Endothelial cell of umbilical vein (primary cell): ENCODE measurements around the gene XXYLT1. TPM values are rescaled to one million over a fixed set of nuclear protein-coding genes. Genes with fewer than 3 reads are reported as not detected.

Experiments used
- BruUV-seq: library from RNA; stranded (reverse); fragments of 400-500 nt; replicated peaks from 2 replicates; lab custom pipeline; 2021; lab: Mats Ljungman, UMichigan
- CTCF ChIA-PET: fragments of 300-600, 350-600 bp; sonication (Branson Sonifier 250); formaldehyde crosslinking; loops from one replicate; lab custom pipeline; 2021; ENCODE audit warnings: antibody characterized with exemption, inconsistent platforms; lab: Charles Lee
- POLR2A ChIA-PET: fragments of 300-600, 350-600 bp; sonication (Branson Sonifier 250); formaldehyde crosslinking; loops from one replicate; lab custom pipeline; 2021; ENCODE audit warnings: antibody characterized with exemption, inconsistent platforms; lab: Charles Lee
- DNase-seq: peaks from one replicate; pipeline ENCODE4 v3.0.0-alpha.2; 2011; ENCODE audit warnings: low read depth, low spot score
- FAIRE-seq: peaks from 2 replicates; lab custom pipeline; 2011; peaks lifted over from hg19 to GRCh38; lab: Jason Lieb, UNC
- H2AFZ ChIP-seq: 2 replicates; pipeline ENCODE4 v1.6.0; 2012; ENCODE audit warnings: low read depth, low read length, control low read depth, inconsistent platforms
- H3K27ac ChIP-seq: 2 replicates; pipeline ENCODE4 v1.5.1; 2011; ENCODE audit warnings: low read depth, mild to moderate bottlenecking, control low read depth, low read length, moderate library complexity; ENCODE audit not compliant: insufficient read depth
- H3K27me3 ChIP-seq, 2 experiments: 2 replicates each; pipeline versions ENCODE4 v1.6.0 to v1.6.1; 2011; ENCODE audit warnings: low read length in 2 of 2, mixed read lengths in 1 of 2; ENCODE audit not compliant: control insufficient read depth in 2 of 2, insufficient read depth in 2 of 2
- H3K36me3 ChIP-seq, 2 experiments: 2 replicates in 1 of 2; 3 replicates in 1 of 2; pipeline ENCODE4 v1.5.1; 2011; ENCODE audit warnings: low read length in 2 of 2, mild to moderate bottlenecking in 1 of 2, moderate library complexity in 1 of 2; ENCODE audit not compliant: control insufficient read depth in 2 of 2, insufficient read depth in 2 of 2; ENCODE audit errors: extremely low read depth in 1 of 2
- H3K4me1 ChIP-seq: 3 replicates; pipeline ENCODE4 v1.5.1; 2011; ENCODE audit warnings: mild to moderate bottlenecking, low read length; ENCODE audit not compliant: control insufficient read depth, insufficient read depth; ENCODE audit errors: extremely low read depth
- H3K4me2 ChIP-seq: 2 replicates; pipeline ENCODE4 v1.6.1; 2011; ENCODE audit warnings: low read length, control low read depth, mixed read lengths; ENCODE audit not compliant: insufficient read depth
- H3K4me3 ChIP-seq, 3 experiments: fragments of 200-600 bp in 1 of 3; sonication (generic), shearing (Covaris generic) in 1 of 3; replicated peaks in 1 of 3; 2 replicates each; pipeline ENCODE4 v1.5.1; 2011 to 2016; ENCODE audit warnings: control low read depth in 3 of 3, low read length in 3 of 3, mild to moderate bottlenecking in 2 of 3, inconsistent platforms in 1 of 3, low read depth in 1 of 3, moderate library complexity in 1 of 3; ENCODE audit not compliant: insufficient read depth in 1 of 3
- H3K79me2 ChIP-seq: 2 replicates; pipeline ENCODE4 v1.6.0; 2012; ENCODE audit warnings: low read length, inconsistent platforms; ENCODE audit not compliant: control insufficient read depth, insufficient read depth
- H3K9ac ChIP-seq: replicated peaks from 2 replicates; pipeline ENCODE3; 2011; ENCODE audit warnings: low read length, control low read depth; ENCODE audit not compliant: insufficient read depth; ENCODE audit errors: extremely low read depth
- H3K9me1 ChIP-seq: replicated peaks from 3 replicates; pipeline ENCODE4 v1.6.0; 2011; ENCODE audit warnings: mild to moderate bottlenecking, low read length; ENCODE audit not compliant: control insufficient read depth, insufficient read depth; ENCODE audit errors: extremely low read depth
- H3K9me3 ChIP-seq: replicated peaks from 2 replicates; pipeline ENCODE4 v1.5.1; 2012; ENCODE audit warnings: low read length, inconsistent platforms; ENCODE audit not compliant: control insufficient read depth, insufficient read depth
- H4K20me1 ChIP-seq: replicated peaks from 2 replicates; pipeline ENCODE3; 2011; ENCODE audit warnings: mild to moderate bottlenecking, low read length; ENCODE audit not compliant: control insufficient read depth, insufficient read depth; ENCODE audit errors: extremely low read depth
- EZH2 ChIP-seq: IDR thresholded peaks from 2 replicates; pipeline ENCODE4 v1.6.1; 2012; ENCODE audit warnings: borderline replicate concordance, low read depth, mild to moderate bottlenecking, moderate library complexity, low read length, inconsistent platforms; ENCODE audit not compliant: severe bottlenecking
- FOS ChIP-seq: IDR thresholded peaks from 2 replicates; pipeline ENCODE4 v1.6.1; 2011; ENCODE audit warnings: mild to moderate bottlenecking, low read length, moderate library complexity, borderline replicate concordance; ENCODE audit not compliant: insufficient read depth
- GATA2 ChIP-seq: IDR thresholded peaks from 2 replicates; pipeline ENCODE4 v1.7.0; 2011; ENCODE audit warnings: low read depth, mild to moderate bottlenecking, moderate library complexity, mixed read lengths, low read length; ENCODE audit not compliant: insufficient read length, insufficient read depth
- JUN ChIP-seq: IDR thresholded peaks from 2 replicates; pipeline ENCODE4 v1.6.1; 2011; ENCODE audit warnings: borderline replicate concordance, low read depth; ENCODE audit not compliant: insufficient read length, insufficient read depth
- MYC ChIP-seq: IDR thresholded peaks from one replicate; pipeline ENCODE4 v1.6.1; 2011; ENCODE audit warnings: mild to moderate bottlenecking, low read depth, low read length
- POLR2A ChIP-seq: IDR thresholded peaks from 2 replicates; pipeline ENCODE4 v1.6.1; 2012; ENCODE audit warnings: low read depth, mild to moderate bottlenecking, control low read depth, low read length
- POLR2AphosphoS5 ChIP-seq: IDR thresholded peaks from 2 replicates; pipeline ENCODE4 v1.6.1; 2012; ENCODE audit warnings: low read depth, mild to moderate bottlenecking, control low read depth, low read length, moderate library complexity; ENCODE audit not compliant: insufficient read depth
- dilution Hi-C: fragments of 300-500 bp; cut with MboI; formaldehyde crosslinking; loops from one replicate; pipeline ENCODE4 v1.15.0; 2019; ENCODE audit warnings: low sequenced_read_pairs; ENCODE audit not compliant: extremely low pct_ligation_motif_present
- intact Hi-C: fragments of 100-400 bp; cut with micrococcal nuclease; formaldehyde crosslinking; loops from one replicate; pipeline ENCODE4 v1.10.0; 2022
- polyA plus RNA-seq, 4 experiments: library from polyadenylated mRNA; depleted of rRNA in 3 of 4; stranded (reverse) in 3 of 4; unstranded in 1 of 4; fragments of >200 nt; gene quantifications; 2 replicates each; pipeline versions ENCODE4 v1.2.1 to v1.2.3, GENCODE V29; 2011 to 2012; ENCODE audit warnings: missing spikeins in 1 of 4
- total RNA-seq: library from RNA; stranded (reverse); gene quantifications from 2 replicates; pipeline ENCODE4 v1.2.3, GENCODE V29; 2021
- TF ChIP-seq, protein P1 (sequence below), 2 donors: IDR thresholded peaks; 1 replicate in 1 of 2; 2 replicates in 1 of 2; pipeline ENCODE4 v1.5.1; 2011; ENCODE audit warnings: low read length in 2 of 2, mild to moderate bottlenecking in 2 of 2, moderate library complexity in 2 of 2, control low read depth in 1 of 2, inconsistent platforms in 1 of 2, low read depth in 1 of 2; ENCODE audit not compliant: insufficient read depth in 1 of 2; ENCODE audit errors: extremely low read depth in 1 of 2
- TF ChIP-seq, protein P2 (sequence below): IDR thresholded peaks from 2 replicates; pipeline ENCODE4 v1.6.1; 2011; ENCODE audit not compliant: insufficient read depth, insufficient read length

XXYLT1 gene
- total and polyA plus RNA-seq, 2 donors (not counting 3 experiments of a cell fraction or from before 2014, with no cell fraction given): 54.4 to 78.1 TPM

- no peak overlapping the region for H3K9ac ChIP-seq
- H3K9me1 ChIP-seq: no peaks in the 10 kb centered on the region
- H3K4me2 ChIP-seq: no peak overlapping the region
- CTCF ChIA-PET: interaction anchor here (0.8 to 2.8 kb wide), 8 partner anchors 12 to 248 kb away, joined by 3 to 12 read pairs (median 5); no protein-coding TSS in a partner anchor
- no TSS peak for BruUV-seq
- no peak for DNase-seq
- H3K36me3 ChIP-seq: peaks cover 0 to 4% of the 10 kb centered on the region in 2 experiments
- TF ChIP-seq, protein P1, sequence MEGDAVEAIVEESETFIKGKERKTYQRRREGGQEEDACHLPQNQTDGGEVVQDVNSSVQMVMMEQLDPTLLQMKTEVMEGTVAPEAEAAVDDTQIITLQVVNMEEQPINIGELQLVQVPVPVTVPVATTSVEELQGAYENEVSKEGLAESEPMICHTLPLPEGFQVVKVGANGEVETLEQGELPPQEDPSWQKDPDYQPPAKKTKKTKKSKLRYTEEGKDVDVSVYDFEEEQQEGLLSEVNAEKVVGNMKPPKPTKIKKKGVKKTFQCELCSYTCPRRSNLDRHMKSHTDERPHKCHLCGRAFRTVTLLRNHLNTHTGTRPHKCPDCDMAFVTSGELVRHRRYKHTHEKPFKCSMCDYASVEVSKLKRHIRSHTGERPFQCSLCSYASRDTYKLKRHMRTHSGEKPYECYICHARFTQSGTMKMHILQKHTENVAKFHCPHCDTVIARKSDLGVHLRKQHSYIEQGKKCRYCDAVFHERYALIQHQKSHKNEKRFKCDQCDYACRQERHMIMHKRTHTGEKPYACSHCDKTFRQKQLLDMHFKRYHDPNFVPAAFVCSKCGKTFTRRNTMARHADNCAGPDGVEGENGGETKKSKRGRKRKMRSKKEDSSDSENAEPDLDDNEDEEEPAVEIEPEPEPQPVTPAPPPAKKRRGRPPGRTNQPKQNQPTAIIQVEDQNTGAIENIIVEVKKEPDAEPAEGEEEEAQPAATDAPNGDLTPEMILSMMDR (IDR thresholded peaks at IDR 0.05; ENCODE audit: extremely low read depth in 1 of 2, insufficient read depth in 1 of 2, low read depth in 1 of 2, low read length in 2 of 2): no peak
- no peak for TF ChIP-seq EZH2
- no peak for TF ChIP-seq MYC
- TF ChIP-seq FOS: no peak
- TF ChIP-seq, protein P2, sequence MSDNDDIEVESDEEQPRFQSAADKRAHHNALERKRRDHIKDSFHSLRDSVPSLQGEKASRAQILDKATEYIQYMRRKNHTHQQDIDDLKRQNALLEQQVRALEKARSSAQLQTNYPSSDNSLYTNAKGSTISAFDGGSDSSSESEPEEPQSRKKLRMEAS: no peak
- no peak for TF ChIP-seq POLR2A
- TF ChIP-seq JUN: no peak
- TF ChIP-seq POLR2AphosphoS5: no peak
- no peak for TF ChIP-seq GATA2
- dilution Hi-C loops: no loop called here
- H3K4me3 ChIP-seq: no peak overlapping the region
- no peak overlapping the region for H2AFZ ChIP-seq
- no peak for FAIRE-seq
- peaks cover 14% of the 10 kb centered on the region for H3K4me1 ChIP-seq
- no peaks in the 10 kb centered on the region for H3K9me3 ChIP-seq
- H3K79me2 ChIP-seq: peaks cover 9% of the 10 kb centered on the region
- no peaks in the 10 kb centered on the region for H3K27me3 ChIP-seq
- H4K20me1 ChIP-seq: no peaks in the 10 kb centered on the region
- POLR2A ChIA-PET: no interaction called here
- no peak overlapping the region for H3K27ac ChIP-seq
- intact Hi-C loops: no loop called here
Observed at GRCh38 chr3:195274259-195274966, 3.5 kb upstream of the XXYLT1 start.
